Activated CD4-positive, alpha-beta T cell treated with anti-CD3 and anti-CD28 coated beads for 48 hours (primary cell): ENCODE measurements around the gene ACAT1.
"Not testable (repeated sequence)": the region's sequence is repeated elsewhere in the genome, so short reads cannot be mapped to it uniquely, and the experiment has no call there.

Experiments
- DNase-seq: peaks from one replicate; pipeline ENCODE4 v3.0.0-alpha.2; 2020

The ACAT1 gene

GRCh38 chr11:108121274-108122155 lies at the start of gene ACAT1:
Gene ACAT1, plus strand, starts transcription at chr11:108121567. Its CDS starts 40 bp downstream, at chr11:108121607.
- peak; percentile 99 for DNase-seq

DNA sequence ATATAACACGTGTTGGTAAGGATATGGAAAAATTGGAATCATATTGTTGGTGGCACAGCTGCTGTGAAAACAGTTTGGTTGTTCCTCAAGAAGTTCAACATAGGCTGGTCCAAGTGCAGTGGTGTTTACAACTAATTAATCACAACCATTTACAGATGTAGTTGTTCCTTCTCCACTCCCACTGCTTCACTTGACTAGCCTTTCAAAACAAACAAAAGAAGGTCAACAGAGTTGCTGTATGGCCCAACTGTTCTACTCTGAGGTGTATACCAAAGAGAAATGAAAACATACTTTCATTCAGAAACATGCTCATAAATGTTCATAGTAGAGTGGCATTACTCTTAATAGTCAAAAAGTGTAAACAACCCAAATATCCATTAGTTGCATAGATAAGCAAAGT lies 36.6 kb upstream of the ACAT1 start:
- no peak for DNase-seq

- no peak for DNase-seq
Measured at GRCh38 chr11:108085672-108086071, 35.7 kb upstream of the ACAT1 start.

- DNase-seq, result no peak
Measured at GRCh38 chr11:108092134-108092533, 29.2 kb upstream of the ACAT1 start.

- DNase-seq, result no peak
Measured at GRCh38 chr11:108093128-108093904, 28.1 kb upstream of the ACAT1 start.

DNA sequence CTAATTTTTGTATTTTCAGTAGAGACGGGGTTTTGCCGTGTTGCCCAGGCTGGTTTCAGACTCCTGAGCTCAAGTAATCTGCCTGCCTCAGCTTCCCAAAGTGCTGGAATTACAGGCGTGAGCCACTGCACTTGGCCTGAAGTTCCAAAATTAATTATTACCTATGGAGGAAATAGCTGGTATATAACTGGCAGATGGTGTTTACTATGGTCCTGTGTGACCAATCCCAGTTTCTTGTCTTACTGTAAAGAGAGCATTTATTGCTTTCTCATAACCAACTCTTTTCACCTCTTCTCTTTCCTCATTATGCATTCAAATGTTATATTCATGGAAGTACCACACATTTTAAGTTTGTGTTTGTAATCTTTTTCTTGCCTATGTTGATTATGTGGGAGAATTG lies 24.2 kb upstream of the ACAT1 start:
- DNase-seq, result no peak

GRCh38 chr11:108101090-108101775 lies 20.1 kb upstream of the ACAT1 start:
- DNase-seq, result no peak

DNA sequence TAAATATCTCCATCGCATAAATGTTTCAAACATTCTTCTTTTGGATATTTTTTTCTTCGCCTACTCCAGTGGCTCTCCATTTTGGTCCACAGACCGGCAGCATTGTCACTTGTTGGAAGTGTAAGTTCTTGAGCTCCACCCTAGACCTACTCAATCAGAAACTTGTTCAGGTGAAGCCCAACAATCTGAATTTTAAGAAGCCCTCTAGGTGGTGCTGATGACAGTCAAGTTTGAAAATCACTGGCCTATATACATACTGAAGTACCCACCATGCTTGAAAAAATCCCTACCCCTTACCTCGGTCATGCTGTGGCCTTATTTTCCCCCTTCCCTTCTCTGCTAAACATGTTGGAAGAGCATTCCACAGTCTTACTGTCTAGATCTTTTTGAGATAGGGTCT lies 10.2 kb upstream of the ACAT1 start:
- no peak for DNase-seq

DNA sequence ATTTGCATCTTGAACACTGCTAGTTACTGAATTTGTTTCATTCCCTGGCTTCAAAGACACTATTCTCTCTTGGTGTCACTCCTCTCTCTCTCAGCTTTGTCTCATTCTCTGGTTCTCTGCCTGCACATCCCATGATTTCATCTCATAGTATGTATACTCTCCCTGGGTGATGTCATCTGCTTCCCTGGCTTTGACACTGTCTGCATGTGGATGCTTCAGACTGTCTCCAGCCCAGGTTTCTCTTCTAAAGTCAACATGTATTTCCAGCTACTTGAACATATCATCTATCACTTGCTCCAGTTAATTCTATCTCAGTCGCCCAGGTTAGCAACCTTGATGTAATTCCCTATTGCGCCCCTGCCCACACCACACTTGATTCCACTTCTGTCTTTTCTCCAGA lies 9.3 kb upstream of the ACAT1 start:
- DNase-seq, result no peak

- DNase-seq, result no peak
Measured at GRCh38 chr11:108115500-108116140, 5.7 kb upstream of the ACAT1 start.

DNA sequence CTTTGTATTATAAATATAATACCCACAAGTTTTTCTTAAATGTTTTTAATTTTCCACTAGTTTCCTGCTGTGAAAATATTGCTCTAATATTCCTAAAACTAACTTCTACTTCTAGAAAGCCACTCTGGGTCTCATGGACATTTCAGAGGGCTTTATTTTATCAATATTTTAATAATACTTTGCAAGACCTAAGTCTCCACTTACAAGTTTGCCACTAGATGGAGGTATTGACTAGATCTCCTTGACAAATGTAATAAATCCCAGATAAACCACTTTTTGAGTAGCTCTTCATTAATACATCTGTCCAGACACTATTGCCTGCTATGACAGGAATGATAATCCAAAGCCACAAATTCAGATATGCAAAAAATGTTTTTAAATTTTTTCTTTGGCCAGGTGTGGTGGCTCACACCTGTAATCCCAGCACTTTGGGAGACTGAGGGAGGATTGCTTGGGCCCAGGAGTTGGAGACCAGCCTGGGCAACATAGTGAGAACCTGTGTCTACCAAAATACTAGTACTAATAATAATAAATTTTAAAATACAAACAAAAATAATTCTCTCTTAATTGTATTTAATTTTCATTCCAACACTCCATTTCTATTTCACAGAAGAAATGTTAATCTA lies 3.5 kb upstream of the ACAT1 start:
- no peak for DNase-seq

- DNase-seq, result not testable (repeated sequence)
Measured at GRCh38 chr11:108120936-108121273, 462 bp upstream of the ACAT1 start.

- DNase-seq, result no peak
Measured at GRCh38 chr11:108122166-108122628, 830 bp downstream of the ACAT1 start.

DNA sequence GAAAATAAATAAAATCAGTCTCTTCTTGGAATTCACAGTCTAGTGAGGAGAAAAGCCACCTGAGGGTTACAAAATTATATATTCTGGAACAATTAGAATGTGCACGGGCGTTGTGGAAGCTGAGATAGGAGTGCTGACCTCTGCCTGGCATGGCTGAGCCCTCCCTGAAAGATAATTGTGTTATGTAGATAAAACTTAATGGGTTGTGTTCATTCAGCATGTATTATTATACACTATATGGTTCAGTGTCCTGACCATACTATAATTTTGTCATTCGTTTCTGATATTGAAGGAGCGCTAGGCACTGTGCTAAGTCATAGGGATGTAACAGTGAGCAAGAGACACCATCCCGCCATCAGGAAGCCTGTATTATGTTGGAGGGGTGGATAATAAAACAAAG lies 3.7 kb downstream of the ACAT1 start:
- DNase-seq, result no peak

GRCh38 chr11:108128772-108129171 lies 7.4 kb downstream of the ACAT1 start:
- no peak for DNase-seq

DNA sequence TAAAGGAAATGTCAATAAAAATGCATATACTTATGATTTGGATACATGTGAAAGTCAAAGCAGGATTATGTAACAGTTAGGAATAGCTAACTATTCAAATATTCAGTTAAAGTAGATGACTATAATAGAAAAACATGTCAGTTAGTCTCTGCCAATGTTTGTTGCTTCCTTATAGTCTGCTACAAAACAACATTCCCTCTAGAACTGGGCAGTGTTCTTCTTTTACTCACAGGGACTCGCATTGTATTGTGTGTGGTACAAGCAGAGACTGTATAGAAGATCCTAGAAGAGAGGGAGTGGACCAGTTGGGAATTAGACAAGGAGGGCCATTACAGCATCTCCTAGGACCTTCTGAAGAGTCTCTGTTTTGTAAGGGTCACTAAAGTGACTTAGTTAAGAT lies 10.6 kb downstream of the ACAT1 start:
- no peak for DNase-seq

GRCh38 chr11:108132993-108133538 lies 11.7 kb downstream of the ACAT1 start:
- DNase-seq, result not testable (repeated sequence)

- peak; percentile 46 for DNase-seq
Measured at GRCh38 chr11:108135845-108136544, 14.6 kb downstream of the ACAT1 start.

- DNase-seq, result no peak
Measured at GRCh38 chr11:108137212-108137611, 15.8 kb downstream of the ACAT1 start.

GRCh38 chr11:108142304-108142703 lies 20.9 kb downstream of the ACAT1 start:
- no peak for DNase-seq

GRCh38 chr11:108144615-108145014 lies 23.2 kb downstream of the ACAT1 start:
- DNase-seq, result no peak
